Natural killer cell (primary cell): Measurements from ENCODE around the gene TNPO2. TPM values are rescaled to one million over a fixed set of nuclear protein-coding genes. Genes with fewer than 3 reads are reported as not detected.
"Not testable (repeated sequence)": the region's sequence is repeated elsewhere in the genome, so short reads cannot be mapped to it uniquely, and the experiment has no call there.

Experiments used
- ATAC-seq, 3 donors: fragments of 150-1000 bp in 2 of 3; fragments of 200-7000 bp in 1 of 3; cut with Tn5 transposase; 1 replicate in 1 of 3; 2 replicates in 2 of 3; pipeline ENCODE4 v1.10.0; 2021; ENCODE audit warnings: mild to moderate bottlenecking in 2 of 3, moderate library complexity in 2 of 3
- DNase-seq, 2 donors: peaks; one replicate each; pipeline versions ENCODE4 v3.0.0 to v3.0.0-alpha.2; 2013 to 2021; ENCODE audit warnings: mixed read lengths in 1 of 2
- H3K27ac ChIP-seq: one replicate; pipeline ENCODE4 v1.5.1; 2013; ENCODE audit warnings: mild to moderate bottlenecking, low read length
- H3K27me3 ChIP-seq: one replicate; pipeline ENCODE4 v1.6.1; 2013; ENCODE audit warnings: low read length; ENCODE audit not compliant: control insufficient read depth, insufficient read depth
- H3K36me3 ChIP-seq: one replicate; pipeline ENCODE4 v1.6.1; 2013; ENCODE audit warnings: low read length; ENCODE audit not compliant: control insufficient read depth, insufficient read depth
- H3K4me1 ChIP-seq: one replicate; pipeline ENCODE4 v1.6.1; 2013; ENCODE audit warnings: low read length; ENCODE audit not compliant: control insufficient read depth, insufficient read depth
- H3K4me3 ChIP-seq: one replicate; pipeline ENCODE4 v1.5.1; 2013; ENCODE audit warnings: low read length
- H3K9me3 ChIP-seq: one replicate; pipeline ENCODE4 v1.6.1; 2013; ENCODE audit warnings: low read length; ENCODE audit not compliant: control insufficient read depth, insufficient read depth
- H3K27ac Mint-ChIP-seq, 2 donors: one replicate each; pipeline ENCODE4 v1.8.0; 2022; ENCODE audit warnings: mild to moderate bottlenecking in 2 of 2, mixed read lengths in 2 of 2, moderate library complexity in 1 of 2
- H3K27me3 Mint-ChIP-seq, 2 donors: one replicate each; pipeline ENCODE4 v1.8.0; 2022; ENCODE audit warnings: low read depth in 2 of 2, mixed read lengths in 2 of 2
- H3K36me3 Mint-ChIP-seq: one replicate; pipeline ENCODE4 v1.8.0; 2022; ENCODE audit warnings: mixed read lengths
- H3K4me1 Mint-ChIP-seq, 2 donors: one replicate each; pipeline ENCODE4 v1.8.0; 2022; ENCODE audit warnings: mixed read lengths in 2 of 2
- H3K4me3 Mint-ChIP-seq: one replicate; pipeline ENCODE4 v1.8.0; 2022; ENCODE audit warnings: mild to moderate bottlenecking, moderate library complexity, mixed read lengths
- H3K9me3 Mint-ChIP-seq, 2 donors: one replicate each; pipeline ENCODE4 v1.8.0; 2022; ENCODE audit warnings: mixed read lengths in 2 of 2
- WGBS: methylation state at CpG from one replicate; pipeline ENCODE4 v1.1.7; 2013; ENCODE audit warnings: missing lambda C conversion rate; ENCODE audit not compliant: insufficient coverage; 5-methylcytosine and 5-hydroxymethylcytosine counted together
- intact Hi-C: fragments of 100-400 bp; cut with micrococcal nuclease; formaldehyde crosslinking; loops from one replicate; pipeline ENCODE4 v1.14.2; 2022
- total RNA-seq, 4 donors: library from RNA; stranded (reverse); fragments of 120-200 nt in 1 of 4; gene quantifications; one replicate each; pipeline versions ENCODE4 v1.2.3 to v1.2.4, GENCODE V29; 2013 to 2022
- TF ChIP-seq, protein P1 (sequence below): fragments of 200-600 bp; IDR thresholded peaks from one replicate; pipeline ENCODE4 v1.8.0; 2022; ENCODE audit warnings: antibody characterized with exemption

Gene TNPO2
- total RNA-seq, 3 donors from 2014 or later (not counting 1 experiment from before 2014, with no cell fraction given): 56.8 to 66.6 (median 58.2) TPM

GRCh38 chr19:12715102-12715501 is 8.6 kb downstream of the TNPO2 start:
- peaks cover 0 to 10% of the 10 kb centered on the region in 2 donors for H3K4me1 Mint-ChIP-seq
- Histone ChIP-seq H3K4me3 (no peak overlapping the region), H3K27ac (no peak overlapping the region), H3K4me1 (no peaks in the 10 kb centered on the region), H3K27me3 (no peaks in the 10 kb centered on the region), H3K9me3 (no peaks in the 10 kb centered on the region), H3K36me3 (peaks cover 44% of the 10 kb centered on the region)
- H3K27ac Mint-ChIP-seq: no peak overlapping the region
- H3K27me3 Mint-ChIP-seq: no peaks in the 10 kb centered on the region
- 96% methylated on average over 15 of the region's 15 CpGs for WGBS
- no peaks in the 10 kb centered on the region for H3K9me3 Mint-ChIP-seq
- TF ChIP-seq, protein P1, sequence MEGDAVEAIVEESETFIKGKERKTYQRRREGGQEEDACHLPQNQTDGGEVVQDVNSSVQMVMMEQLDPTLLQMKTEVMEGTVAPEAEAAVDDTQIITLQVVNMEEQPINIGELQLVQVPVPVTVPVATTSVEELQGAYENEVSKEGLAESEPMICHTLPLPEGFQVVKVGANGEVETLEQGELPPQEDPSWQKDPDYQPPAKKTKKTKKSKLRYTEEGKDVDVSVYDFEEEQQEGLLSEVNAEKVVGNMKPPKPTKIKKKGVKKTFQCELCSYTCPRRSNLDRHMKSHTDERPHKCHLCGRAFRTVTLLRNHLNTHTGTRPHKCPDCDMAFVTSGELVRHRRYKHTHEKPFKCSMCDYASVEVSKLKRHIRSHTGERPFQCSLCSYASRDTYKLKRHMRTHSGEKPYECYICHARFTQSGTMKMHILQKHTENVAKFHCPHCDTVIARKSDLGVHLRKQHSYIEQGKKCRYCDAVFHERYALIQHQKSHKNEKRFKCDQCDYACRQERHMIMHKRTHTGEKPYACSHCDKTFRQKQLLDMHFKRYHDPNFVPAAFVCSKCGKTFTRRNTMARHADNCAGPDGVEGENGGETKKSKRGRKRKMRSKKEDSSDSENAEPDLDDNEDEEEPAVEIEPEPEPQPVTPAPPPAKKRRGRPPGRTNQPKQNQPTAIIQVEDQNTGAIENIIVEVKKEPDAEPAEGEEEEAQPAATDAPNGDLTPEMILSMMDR: no peak
- intact Hi-C loops: no loop called here
- H3K4me3 Mint-ChIP-seq: no peak overlapping the region
- ATAC-seq: no peak
- no peaks in the 10 kb centered on the region for H3K36me3 Mint-ChIP-seq
- DNase-seq: no peak

GRCh38 chr19:12713304-12713703 is 10.4 kb downstream of the TNPO2 start:
- H3K4me1 Mint-ChIP-seq, intact Hi-C loops, H3K4me3 Mint-ChIP-seq, ATAC-seq, H3K27me3 Mint-ChIP-seq, H3K4me1 ChIP-seq, H3K27me3 ChIP-seq, DNase-seq, H3K27ac Mint-ChIP-seq, H3K9me3 ChIP-seq, H3K36me3 Mint-ChIP-seq, H3K9me3 Mint-ChIP-seq, H3K4me3 ChIP-seq, H3K27ac ChIP-seq: not testable (repeated sequence)
- WGBS: 96% methylated on average over 7 of the region's 9 CpGs
- H3K36me3 ChIP-seq: peaks cover 47% of the 10 kb centered on the region

- H3K4me3 ChIP-seq, H3K9me3 Mint-ChIP-seq, H3K27me3 Mint-ChIP-seq, H3K9me3 ChIP-seq, intact Hi-C loops, H3K4me1 ChIP-seq, H3K4me3 Mint-ChIP-seq, H3K4me1 Mint-ChIP-seq, ATAC-seq, H3K36me3 Mint-ChIP-seq, H3K27ac Mint-ChIP-seq, H3K27me3 ChIP-seq, H3K27ac ChIP-seq: not testable (repeated sequence)
- WGBS: 95% methylated on average over 9 of the region's 14 CpGs
- DNase-seq: peak in 1 of 2 donors; percentile 47
- peaks cover 47% of the 10 kb centered on the region for H3K36me3 ChIP-seq
These were observed 11.7 kb downstream of the TNPO2 start for GRCh38 chr19:12712077-12712476.

GRCh38 chr19:12711187-12711586 is 12.5 kb downstream of the TNPO2 start:
- H3K27me3 ChIP-seq: no peaks in the 10 kb centered on the region

More at GRCh38 chr19:12711187-12711586, 12.5 kb downstream of the TNPO2 start:
- Histone ChIP-seq H3K27ac (no peak overlapping the region), H3K9me3 (no peaks in the 10 kb centered on the region), H3K4me3 (no peak overlapping the region), H3K36me3 (peaks cover 49% of the 10 kb centered on the region), H3K4me1 (no peaks in the 10 kb centered on the region)
- ATAC-seq (no peak), DNase-seq (no peak)
- TF ChIP-seq, protein P1: no peak
- intact Hi-C loops: no loop called here
- Mint-ChIP-seq H3K36me3 (no peaks in the 10 kb centered on the region), H3K27ac (no peak overlapping the region), H3K4me3 (no peak overlapping the region), H3K27me3 (no peaks in the 10 kb centered on the region), H3K4me1 (no peaks in the 10 kb centered on the region), H3K9me3 (no peaks in the 10 kb centered on the region)
- WGBS: 98% methylated on average over 17 of the region's 17 CpGs
